Mesodermal cell (in vitro differentiated cells): ENCODE measurements around the gene DENND1B.

Source experiments
- H3K27ac ChIP-seq: 2 replicates; pipeline ENCODE4 v1.7.0; 2013; ENCODE audit warnings: mild to moderate bottlenecking, low read depth, low read length, moderate library complexity; ENCODE audit not compliant: severe bottlenecking
- H3K36me3 ChIP-seq: 2 replicates; pipeline ENCODE4 v1.7.1; 2013; ENCODE audit warnings: mild to moderate bottlenecking, low read length, moderate library complexity; ENCODE audit not compliant: control insufficient read depth, insufficient read depth
- H3K4me1 ChIP-seq: one replicate; pipeline ENCODE4 v1.7.1; 2013; ENCODE audit warnings: mild to moderate bottlenecking, low read length; ENCODE audit not compliant: insufficient read depth, control insufficient read depth, poor library complexity, severe bottlenecking
- H3K4me3 ChIP-seq: 2 replicates; pipeline ENCODE4 v1.7.0; 2013; ENCODE audit warnings: low read length, control low read depth, mild to moderate bottlenecking; ENCODE audit not compliant: insufficient read depth, poor library complexity, severe bottlenecking; ENCODE audit errors: extremely low read depth
- H3K9me3 ChIP-seq: 2 replicates; pipeline ENCODE4 v1.7.1; 2013; ENCODE audit warnings: mild to moderate bottlenecking, low read length, moderate library complexity; ENCODE audit not compliant: control insufficient read depth
- WGBS, 2 experiments: methylation state at CpG; one replicate each; pipeline ENCODE4 v1.1.5; 2013; ENCODE audit warnings: missing lambda C conversion rate in 2 of 2; ENCODE audit not compliant: insufficient coverage in 2 of 2; 5-methylcytosine and 5-hydroxymethylcytosine counted together

Gene DENND1B

GRCh38 chr1:197740992-197741391 lies 34.3 kb downstream of the DENND1B start:
- H3K27ac ChIP-seq = no peak overlapping the region
- H3K4me3 ChIP-seq = no peak overlapping the region
- H3K9me3 ChIP-seq = no peaks in the 10 kb centered on the region
- 80 to 100% methylated on average over 1 of the region's 2 CpGs for WGBS, 2 experiments
- no peaks in the 10 kb centered on the region for H3K36me3 ChIP-seq
- H3K4me1 ChIP-seq = no peaks in the 10 kb centered on the region

- Histone ChIP-seq H3K4me3 (no peak overlapping the region), H3K27ac (no peak overlapping the region), H3K9me3 (no peaks in the 10 kb centered on the region), H3K4me1 (no peaks in the 10 kb centered on the region), H3K36me3 (no peaks in the 10 kb centered on the region)
- WGBS, 2 experiments = 0% methylated on average over 1 of the region's 1 CpG; no CpG with 5 or more reads in 1 of the 2 experiments
These were observed 36.4 kb downstream of the DENND1B start for GRCh38 chr1:197738927-197739326.

GRCh38 chr1:197737916-197738315 lies 37.4 kb downstream of the DENND1B start:
- Histone ChIP-seq H3K27ac (no peak overlapping the region), H3K36me3 (no peaks in the 10 kb centered on the region), H3K4me1 (no peaks in the 10 kb centered on the region), H3K9me3 (no peaks in the 10 kb centered on the region), H3K4me3 (no peak overlapping the region)
- 100% methylated on average over 1 of the region's 1 CpG; no CpG with 5 or more reads in 1 of the 2 experiments for WGBS, 2 experiments

- Histone ChIP-seq H3K36me3 (no peaks in the 10 kb centered on the region), H3K4me1 (no peaks in the 10 kb centered on the region), H3K27ac (no peak overlapping the region), H3K4me3 (no peak overlapping the region), H3K9me3 (no peaks in the 10 kb centered on the region)
- 100% methylated on average over 1 of the region's 1 CpG; no CpG with 5 or more reads in 1 of the 2 experiments for WGBS, 2 experiments
These were observed 38.6 kb downstream of the DENND1B start for GRCh38 chr1:197736685-197737084.

GRCh38 chr1:197735461-197735860 lies 39.8 kb downstream of the DENND1B start:
- Histone ChIP-seq H3K4me1 (no peaks in the 10 kb centered on the region), H3K27ac (no peak overlapping the region), H3K4me3 (no peak overlapping the region), H3K9me3 (no peaks in the 10 kb centered on the region), H3K36me3 (no peaks in the 10 kb centered on the region)
- WGBS, 2 experiments = 92 to 97% methylated on average over 16 of the region's 16 CpGs

GRCh38 chr1:197733324-197733723 lies 42.0 kb downstream of the DENND1B start:
- no peak overlapping the region for H3K4me3 ChIP-seq
- no peaks in the 10 kb centered on the region for H3K36me3 ChIP-seq
- no peaks in the 10 kb centered on the region for H3K4me1 ChIP-seq
- 69 to 80% methylated on average over 3 to 5 of the region's 5 CpGs for WGBS, 2 experiments
- H3K9me3 ChIP-seq = no peaks in the 10 kb centered on the region
- no peak overlapping the region for H3K27ac ChIP-seq

GRCh38 chr1:197732187-197732586 lies 43.1 kb downstream of the DENND1B start:
- H3K9me3 ChIP-seq = no peaks in the 10 kb centered on the region
- no peak overlapping the region for H3K4me3 ChIP-seq
- no peaks in the 10 kb centered on the region for H3K4me1 ChIP-seq
- H3K36me3 ChIP-seq = no peaks in the 10 kb centered on the region
- no peak overlapping the region for H3K27ac ChIP-seq
- WGBS, 2 experiments = 79 to 100% methylated on average over 1 of the region's 2 CpGs

- no peak overlapping the region for H3K4me3 ChIP-seq
- no CpG with 5 or more reads among the region's 3 CpGs for WGBS, 2 experiments
These were observed 43.8 kb downstream of the DENND1B start for GRCh38 chr1:197731449-197731848.

GRCh38 chr1:197725976-197726375 lies 49.3 kb downstream of the DENND1B start:
- no peaks in the 10 kb centered on the region for H3K36me3 ChIP-seq
- WGBS, 2 experiments = 100% methylated on average over 1 to 2 of the region's 3 CpGs
- no peaks in the 10 kb centered on the region for H3K9me3 ChIP-seq
- no peak overlapping the region for H3K27ac ChIP-seq
- H3K4me3 ChIP-seq = no peak overlapping the region
- H3K4me1 ChIP-seq = no peaks in the 10 kb centered on the region

More at GRCh38 chr1:197731449-197731848, 43.8 kb downstream of the DENND1B start:
- Histone ChIP-seq H3K36me3 (no peaks in the 10 kb centered on the region), H3K4me1 (no peaks in the 10 kb centered on the region), H3K27ac (no peak overlapping the region), H3K9me3 (no peaks in the 10 kb centered on the region)

- H3K27ac ChIP-seq = no peak overlapping the region
- WGBS, 2 experiments = no CpG with 5 or more reads among the region's 1 CpG
- H3K36me3 ChIP-seq = no peaks in the 10 kb centered on the region
- no peaks in the 10 kb centered on the region for H3K9me3 ChIP-seq
- no peak overlapping the region for H3K4me3 ChIP-seq
- H3K4me1 ChIP-seq = no peaks in the 10 kb centered on the region
These were observed 50.2 kb downstream of the DENND1B start for GRCh38 chr1:197725044-197725443.

- Histone ChIP-seq H3K27ac (no peak overlapping the region), H3K36me3 (no peaks in the 10 kb centered on the region), H3K9me3 (no peaks in the 10 kb centered on the region), H3K4me1 (no peaks in the 10 kb centered on the region), H3K4me3 (no peak overlapping the region)
- 0% methylated on average over 1 of the region's 1 CpG; no CpG with 5 or more reads in 1 of the 2 experiments for WGBS, 2 experiments
These were observed 59.5 kb downstream of the DENND1B start for GRCh38 chr1:197715806-197716205.
